GM18867 (cell line): ENCODE data around the gene ADSS1.

Source experiments
- ATAC-seq: cut with Tn5 transposase; IDR thresholded peaks from one replicate; pipeline ENCODE4 v1.9.1; 2021; ENCODE audit warnings: mild to moderate bottlenecking, moderate library complexity; ENCODE audit not compliant: unreplicated experiment

Gene ADSS1

DNA sequence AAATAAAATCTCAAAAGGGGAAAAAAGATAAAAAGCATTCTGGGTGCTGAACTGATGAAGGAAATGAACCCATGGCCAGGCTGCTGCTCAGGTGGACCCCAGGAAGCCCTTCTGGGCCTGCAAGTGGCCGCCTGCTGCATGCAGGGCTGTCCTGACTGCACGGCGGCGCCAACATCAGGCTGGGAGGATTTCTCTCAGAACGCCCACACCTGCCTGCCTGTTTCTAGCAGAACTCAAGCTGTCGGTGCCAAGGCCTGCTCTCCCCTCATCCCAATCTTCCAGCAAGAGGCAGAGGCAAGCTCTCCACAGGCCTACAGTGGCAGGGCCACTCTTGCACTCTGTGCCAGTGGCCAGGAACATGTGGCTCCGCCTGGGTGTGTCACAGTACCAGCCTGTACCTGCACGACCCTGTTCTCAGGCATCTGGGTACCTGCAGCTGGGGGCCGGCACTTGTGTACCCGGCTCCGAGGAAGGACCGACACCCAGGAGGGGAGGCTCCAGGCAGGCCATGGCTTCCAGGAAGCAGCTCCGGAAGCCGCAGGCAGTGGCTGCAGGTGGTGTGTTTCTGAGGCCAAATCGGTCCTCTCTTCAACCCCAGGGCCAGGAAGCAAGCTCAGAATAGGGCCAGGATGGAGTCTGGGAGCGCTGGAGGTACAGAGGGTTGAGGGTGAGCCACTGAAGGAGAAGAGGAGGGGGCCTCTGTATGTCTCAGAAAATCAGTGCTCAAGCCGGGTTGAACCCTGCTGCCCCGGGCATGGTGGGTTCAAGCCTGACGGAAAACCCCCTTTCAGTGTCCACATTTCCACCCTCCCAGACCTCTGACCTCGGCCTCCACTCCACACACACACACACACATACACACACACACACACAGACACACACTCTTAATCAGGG is 37.2 kb upstream of the ADSS1 start:
- no peak for ATAC-seq

DNA sequence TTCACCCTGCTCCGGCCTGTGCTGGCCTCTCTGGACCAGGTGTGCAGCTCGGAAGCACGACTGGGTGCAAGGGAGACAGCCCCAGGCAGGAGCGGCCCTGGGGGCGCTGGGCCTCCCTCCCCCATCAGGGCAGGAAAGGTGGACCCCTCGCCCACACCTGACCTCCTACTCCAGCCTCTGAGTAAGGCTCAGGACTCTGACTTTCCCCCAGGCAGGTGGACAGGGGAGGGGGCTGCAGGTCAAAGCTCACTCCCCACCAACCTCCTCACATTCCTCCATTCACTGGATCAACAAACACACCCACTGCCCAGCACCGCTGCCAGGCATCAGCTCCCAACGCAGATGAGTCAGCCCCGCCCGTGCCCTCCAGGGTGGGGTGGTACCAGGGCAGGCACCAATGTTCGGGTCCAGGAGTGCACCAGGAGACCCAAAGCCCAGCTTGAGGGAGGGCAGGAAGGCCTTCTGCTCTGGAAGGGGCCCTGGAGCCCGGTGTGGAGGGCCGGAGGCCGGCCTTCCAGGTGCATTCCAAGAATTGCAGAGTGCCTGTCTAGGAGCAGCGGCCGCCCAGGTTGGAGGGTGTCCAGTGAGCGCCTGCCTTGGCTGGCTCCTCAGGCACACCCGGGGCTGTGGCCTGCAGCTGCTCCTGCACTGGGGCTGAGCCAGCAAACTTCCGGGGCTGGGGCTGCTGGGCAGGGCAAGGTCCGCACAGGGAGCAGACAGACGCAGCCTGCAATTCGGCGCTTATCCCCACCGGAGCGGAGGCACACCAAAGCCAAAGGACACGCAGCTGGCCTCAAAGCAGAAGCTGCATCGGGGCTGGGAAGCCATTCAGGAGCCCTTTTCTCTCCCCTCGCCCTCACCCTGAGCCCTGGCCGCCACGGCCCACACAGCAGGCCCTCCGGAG is 36.2 kb upstream of the ADSS1 start:
- ATAC-seq: no peak

DNA sequence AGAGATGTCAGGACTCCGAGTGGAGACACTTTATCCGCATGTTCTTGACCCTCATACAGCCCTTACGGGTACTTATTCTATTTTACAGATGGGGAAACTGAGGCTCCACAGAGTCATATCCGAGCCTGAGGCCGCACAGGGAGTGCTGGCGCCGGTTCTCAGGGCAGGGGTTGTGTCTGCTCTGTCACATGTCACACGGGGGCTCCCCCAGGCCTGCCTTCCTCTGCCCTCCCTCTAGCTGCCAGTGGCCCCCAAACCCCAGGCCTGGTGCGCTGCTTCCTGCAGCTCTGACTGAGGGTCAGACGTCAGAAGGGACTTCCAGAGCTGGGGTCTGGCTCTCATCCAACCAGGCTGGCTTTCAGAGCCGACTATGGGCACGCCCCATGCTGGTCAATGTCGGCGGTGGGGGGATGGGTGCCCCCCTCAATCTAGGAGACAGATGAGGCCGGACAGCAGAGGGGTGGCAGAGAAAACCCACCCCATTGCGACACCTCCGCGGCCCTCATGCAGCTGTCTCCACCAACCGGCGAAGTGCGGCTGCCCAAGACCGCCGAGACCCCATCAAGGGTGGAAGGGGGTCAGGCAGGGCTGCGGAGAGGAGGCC is 35.4 kb upstream of the ADSS1 start:
- ATAC-seq: no peak

DNA sequence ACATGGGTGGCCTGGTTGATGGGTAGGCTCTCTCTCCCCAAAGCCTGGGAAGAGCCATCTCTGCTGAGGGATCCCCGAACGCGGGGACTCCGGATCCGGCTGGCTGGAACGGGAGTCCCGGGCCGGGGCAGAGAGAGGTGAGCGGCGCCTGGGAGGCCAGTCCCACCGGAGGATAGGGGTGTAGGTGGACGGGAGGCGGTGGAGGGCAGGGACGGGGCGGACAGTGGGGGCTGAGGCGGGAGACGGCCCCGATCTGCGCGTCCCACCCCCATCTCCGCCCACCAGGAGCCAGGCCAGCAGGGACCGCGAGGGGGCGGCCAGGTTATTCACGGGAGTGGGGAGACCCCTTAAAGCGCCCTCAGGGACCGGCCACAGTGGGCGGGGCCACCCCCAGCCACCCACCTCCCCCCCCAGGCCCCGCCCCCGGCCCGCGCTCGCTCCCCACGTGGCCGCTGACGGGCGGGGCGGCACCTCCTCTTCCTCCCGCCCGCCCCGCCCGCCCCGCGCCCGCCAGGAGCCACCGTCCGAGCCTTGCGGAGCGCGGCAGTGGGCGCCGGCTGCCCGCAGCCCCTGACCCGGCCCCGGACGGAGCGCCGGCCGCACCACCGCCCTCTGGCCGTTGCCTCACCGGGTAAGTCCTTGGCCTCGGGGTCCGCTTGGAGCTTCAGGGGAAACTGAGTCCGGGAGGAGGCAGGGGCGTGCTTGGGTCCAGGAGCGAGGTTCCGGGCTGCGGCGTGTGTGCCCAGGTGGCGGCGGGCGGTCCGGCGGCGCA is 34.7 kb upstream of the ADSS1 start, which contains the start of gene INF2:
TSS of gene INF2 (plus strand) at position 510 of the 772 bp plus-strand sequence. CDS start 11,748 bp downstream, outside the sequence.
- peak; percentile 42 for ATAC-seq

DNA sequence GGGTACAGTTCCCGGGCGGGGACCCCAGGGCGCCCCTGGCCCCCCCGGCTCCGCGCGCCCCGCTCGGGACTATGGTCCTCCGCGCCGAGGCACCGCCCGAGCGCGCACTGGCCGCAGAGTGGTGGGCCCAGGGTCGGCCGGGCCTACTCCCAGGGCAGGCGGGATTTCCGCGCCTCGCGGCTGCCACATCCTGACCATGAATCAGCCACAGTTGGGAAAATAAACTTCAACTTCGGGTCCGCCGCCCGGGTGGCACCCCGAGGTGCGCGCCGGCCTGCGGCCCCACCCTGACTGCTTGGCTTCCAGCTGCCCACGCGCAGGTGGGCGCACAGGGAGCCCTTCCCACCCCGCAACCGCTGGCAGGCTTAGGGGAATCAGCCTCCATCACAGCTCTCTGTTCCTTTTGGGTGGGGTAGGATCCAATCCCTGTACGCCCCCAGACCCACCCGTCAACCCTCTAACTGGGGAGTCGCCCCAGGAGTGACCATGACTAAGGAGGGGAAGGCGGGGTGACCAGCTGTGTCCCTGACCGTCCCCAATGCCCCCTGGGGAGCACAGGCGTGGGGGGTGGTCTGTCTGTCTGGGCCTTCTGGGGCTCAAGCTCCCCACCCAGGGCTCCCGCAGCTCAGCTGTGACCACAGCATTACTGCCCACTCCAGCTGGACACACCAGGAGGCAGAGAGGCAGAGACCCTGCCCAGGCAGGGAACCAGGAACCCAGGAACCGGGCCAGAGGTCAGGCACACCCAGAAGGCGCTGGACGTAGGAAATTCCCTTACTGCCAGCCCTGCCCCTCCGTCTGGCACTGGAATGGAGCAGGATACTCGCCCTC is 33.9 kb upstream of the ADSS1 start:
- peak; percentile 12 for ATAC-seq

DNA sequence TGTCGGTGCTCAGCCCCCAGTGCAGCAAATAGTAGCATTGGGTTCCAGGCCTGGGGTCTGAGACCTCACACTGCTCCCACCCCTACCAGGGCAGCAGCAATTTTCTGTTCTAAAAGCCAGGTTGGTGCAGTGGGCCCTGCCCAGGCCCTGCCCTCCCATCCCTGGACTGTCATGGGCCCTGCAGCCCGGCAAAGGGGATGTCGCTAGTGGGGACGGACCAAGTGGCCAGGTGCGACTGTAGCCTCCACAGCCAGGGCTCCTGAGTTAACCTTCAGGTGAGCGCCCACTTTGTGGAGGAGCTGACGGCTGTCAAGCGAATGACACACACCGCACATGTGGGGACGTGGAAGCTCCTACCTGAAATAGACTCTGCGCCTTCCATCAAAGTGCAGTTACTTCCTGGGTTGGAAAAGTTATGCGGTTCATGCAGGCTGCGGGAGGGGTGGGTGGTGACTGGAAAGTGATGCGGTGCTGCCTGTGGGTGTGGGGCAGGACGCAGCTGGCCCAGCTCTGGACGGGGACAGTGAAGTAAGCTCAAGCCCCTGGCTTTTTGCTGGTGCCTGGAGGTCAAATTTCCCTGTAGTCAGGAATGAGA is 33.1 kb upstream of the ADSS1 start:
- no peak for ATAC-seq

DNA sequence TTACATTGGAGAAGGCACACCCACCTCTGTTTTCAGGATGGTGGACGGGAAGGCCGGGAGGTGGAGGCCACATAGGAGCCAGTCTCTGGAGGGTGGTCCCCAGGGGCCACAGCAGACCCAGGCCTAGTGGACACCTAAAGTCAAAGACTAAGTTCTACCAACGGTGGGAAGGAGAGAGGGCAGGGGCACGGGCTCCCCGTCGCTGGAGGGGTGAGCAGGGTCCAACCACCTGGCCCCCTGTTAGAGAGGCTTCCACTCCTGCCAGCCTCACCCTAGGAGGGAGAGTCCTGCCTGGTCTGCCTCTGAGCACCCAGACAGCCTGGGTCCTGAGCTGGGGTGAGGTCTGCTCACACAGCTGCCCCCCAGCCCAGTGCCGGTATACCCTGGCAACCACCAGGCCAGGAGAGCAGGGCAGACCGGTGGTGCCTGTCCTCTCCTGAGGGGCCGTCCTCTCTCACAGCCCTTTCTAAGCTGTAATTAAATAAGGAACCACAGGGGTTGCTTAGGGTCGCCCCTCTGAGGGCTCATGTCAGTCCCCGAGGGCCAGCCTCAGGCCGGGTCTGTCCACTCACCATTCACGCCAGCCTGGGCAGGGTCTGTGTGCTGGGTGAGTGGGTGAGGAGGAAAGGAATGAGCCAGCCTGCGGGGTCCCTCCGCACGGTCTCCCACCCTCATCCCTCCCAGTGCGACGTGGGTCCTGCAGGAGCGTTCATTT is 32.3 kb upstream of the ADSS1 start:
- no peak for ATAC-seq

DNA sequence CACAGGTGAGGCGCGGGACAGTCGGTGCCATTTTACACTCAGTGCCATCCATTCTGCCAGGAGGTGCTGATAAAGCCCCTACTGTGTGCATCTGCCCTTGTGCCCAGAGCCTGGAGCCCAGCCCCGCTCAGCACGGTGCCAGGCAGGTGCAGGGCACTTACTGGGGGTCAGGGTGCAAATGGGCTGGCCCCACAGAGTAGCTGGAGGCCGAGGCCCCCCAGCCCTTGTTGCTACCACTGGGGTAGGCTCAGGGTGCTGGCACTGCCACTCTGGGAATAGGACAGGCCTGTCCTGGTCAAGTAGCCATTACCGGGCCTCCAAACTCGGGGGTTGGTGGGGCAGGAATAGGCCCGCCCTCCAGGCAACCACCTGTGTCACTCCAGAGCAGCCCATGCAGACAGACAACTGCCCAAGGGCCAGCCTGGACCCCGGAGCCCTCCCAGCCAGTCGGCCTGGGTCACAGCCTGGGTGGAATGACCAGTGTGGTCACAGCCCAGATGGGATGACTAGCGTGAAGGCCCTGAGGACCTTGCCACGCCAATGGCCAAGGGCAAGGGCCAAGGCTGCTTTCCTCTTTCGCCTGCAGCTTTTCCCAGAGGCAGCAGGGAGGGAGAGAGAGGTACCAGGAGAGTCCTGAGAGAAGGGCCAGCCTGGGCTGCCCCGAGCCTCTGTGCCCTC is 31.6 kb upstream of the ADSS1 start:
- no peak for ATAC-seq

DNA sequence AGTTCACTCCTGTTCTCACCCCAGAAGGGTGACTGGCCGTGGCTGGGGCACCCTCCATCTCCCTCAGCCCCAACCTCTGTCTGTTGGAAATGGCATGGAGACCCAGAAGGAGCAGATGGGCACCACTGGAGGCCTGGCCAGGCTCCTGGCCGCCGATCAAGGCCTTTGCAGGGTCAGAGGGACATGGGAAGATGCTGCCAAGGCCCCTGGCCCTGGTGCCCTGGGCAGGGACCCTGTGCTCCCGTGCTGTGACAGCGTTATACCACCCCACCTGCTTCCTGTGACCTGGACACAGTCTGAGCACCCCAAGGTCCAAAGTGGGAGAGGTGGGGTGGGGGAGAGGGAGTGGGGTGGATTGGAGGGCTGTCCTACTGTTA is 31.1 kb upstream of the ADSS1 start:
- no peak for ATAC-seq

DNA sequence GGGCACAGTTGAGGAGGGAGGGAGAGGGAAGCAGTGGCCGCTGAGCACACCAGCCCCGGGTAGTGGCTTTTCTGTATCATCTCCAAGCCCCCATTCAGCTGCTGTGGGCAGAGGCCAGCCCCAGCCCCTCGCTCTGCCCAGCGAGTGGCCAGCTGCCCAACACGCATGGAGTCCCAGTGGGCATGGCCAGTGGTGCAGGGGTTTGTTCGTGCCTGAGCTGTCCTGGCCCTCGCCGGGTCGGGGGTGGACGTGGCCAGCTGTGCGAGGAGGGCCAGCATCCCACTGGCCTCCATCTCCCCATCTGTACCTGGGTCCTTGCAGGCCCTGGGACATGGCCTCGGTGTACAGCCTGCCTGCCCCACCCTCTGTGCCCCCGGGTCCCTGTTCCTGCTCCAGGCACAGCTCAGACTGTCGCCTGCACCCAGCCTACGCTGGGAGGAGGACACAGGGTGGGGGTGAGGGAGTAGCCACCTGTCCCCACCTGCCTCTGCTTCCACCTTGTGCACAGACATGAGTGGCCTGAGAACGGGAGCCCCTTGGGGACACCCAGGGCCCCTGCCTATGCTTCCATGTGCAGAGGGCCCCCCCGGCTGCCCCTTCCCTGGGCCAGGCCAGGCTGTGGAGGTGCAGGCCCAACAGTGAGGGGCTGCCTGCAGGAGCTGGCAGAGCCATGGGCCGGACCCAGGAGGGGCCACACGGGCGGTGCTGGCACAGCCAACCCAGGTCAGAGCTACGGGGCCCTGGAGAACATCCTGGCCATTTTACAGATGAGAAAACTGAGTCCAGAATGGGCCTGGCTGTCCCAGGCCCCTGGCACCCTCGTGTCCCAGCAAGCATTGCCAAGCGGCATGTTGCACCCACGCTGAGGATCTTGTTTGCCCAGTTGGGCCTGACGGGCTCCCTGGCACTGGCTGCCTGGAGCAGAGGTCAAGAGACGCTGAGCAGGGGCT is 30.3 kb upstream of the ADSS1 start:
- ATAC-seq: no peak

DNA sequence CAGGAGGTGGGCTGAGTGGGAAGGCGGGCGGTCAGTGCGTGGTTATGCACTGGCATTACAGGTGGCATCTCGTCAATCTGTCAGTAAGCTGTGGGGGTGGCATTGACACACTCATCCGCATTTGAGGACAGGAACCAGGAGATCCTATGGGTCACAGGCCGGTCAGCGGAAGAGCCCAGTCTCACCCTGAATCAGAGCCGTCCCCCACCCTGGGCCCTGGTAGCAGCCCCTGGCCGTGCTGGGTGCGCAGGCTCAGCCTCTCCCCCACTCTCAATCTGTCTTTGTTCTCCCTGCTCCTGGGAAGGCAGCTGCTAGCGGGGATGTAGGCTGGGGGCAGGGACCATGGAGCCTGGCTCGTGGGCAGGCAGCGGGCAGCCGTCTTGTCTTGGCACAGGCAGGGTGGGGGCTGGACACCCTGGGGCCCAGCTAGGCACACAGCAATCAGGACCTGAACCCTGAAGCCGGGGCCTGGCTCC is 29.5 kb upstream of the ADSS1 start:
- no peak for ATAC-seq

DNA sequence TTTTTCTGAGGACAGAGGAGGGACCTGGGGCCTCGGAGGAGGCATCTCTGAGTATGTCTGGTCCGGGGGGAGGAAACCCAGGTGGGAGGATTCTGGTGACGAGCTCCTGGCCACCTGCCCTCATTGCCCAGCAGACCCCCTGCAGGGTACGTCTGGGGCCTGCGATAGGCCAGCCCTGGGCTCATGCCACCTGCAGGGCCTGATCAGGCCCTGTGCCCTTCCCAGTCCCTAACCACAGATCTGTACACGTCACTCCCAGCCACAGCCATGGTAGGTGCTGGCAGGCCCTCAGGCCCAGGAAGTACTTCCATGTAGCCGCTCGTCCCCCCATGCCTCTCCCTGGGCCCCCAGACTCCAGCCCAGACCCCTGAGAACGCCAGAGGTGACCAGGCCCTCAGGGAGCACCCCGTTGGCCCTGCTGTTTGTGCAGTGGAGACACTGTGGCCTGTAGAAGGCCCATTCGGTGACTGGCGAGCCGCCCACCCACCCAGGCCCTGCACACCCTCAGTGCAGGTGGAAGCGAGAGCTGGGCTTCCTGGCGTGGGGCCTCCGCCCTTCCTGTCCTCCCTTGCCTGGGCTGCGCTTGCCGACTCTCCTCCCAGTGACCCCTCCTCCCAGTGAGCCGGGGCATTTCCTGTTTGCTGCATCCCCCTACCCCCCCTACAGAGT is 28.9 kb upstream of the ADSS1 start:
- ATAC-seq: no peak

DNA sequence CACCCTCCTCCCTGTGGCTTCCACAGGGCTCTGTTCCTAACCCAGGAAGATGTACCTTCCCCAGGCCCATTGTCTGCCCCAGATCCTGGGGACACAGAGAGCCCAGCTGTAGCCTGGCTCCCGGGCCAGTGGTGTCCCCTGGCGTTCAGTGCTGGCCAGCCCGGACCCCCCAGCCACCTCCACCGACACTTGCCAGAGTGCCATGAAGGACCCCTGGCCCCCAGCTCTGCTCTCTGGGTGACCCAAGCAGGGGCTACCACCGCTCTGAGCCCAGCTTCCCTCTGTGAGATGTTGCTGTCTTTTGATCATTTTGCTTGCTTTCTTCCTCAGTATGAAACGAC is 28.4 kb upstream of the ADSS1 start:
- ATAC-seq: no peak

DNA sequence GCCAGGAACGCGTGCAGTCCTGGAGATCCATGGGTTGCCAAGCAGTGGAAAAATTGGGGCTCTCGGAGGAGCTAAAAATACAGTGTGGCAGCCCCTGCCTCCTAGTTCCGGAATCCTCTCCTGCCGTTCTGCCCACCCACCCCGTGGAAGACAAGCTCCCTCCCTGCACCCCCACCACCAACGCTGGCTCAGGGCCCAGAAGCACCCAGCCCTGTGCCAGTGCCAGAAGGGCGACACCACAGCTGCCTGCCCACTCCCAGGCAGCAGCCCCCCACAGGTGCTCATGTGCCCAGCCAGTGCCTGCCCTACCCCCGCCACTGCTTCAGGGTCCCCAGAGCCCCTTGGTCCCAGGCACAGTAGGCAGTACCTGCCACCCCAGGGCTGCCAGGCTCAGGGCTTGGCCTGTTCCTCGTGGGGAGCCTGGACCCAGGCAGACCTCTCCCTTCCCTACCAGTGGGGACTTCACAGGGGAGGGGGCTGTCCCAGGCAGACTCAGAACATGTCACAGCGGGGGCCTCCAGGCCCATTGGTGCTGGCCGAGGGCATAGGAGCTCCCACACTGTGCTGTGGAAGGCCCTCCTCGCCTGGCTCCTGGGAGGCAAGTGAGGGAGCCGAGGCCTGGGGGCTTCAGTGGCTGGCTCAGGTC is 27.2 kb upstream of the ADSS1 start:
- no peak for ATAC-seq

DNA sequence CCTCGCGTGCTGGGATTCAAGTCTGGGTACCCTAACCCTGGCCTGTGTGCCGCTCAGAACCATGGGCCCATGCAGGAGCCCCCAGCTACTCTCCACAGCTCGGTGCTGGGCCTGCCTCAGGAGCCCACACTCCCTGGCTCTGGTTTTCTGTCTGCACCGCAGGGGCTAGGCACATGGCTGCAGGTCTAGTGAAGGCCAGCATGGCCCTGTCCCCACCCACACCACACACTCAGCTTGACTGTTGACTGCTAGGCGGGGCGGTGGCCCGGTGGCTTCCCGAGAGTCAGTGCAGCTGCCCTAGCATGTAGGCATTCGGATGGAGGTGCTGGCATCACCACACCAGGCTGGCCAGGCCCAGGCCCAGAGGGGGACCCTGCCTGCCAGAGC is 26.7 kb upstream of the ADSS1 start:
- ATAC-seq: no peak
